Left lung (tissue), 10 donors: ENCODE results near the gene LMNB1. TPM values are rescaled to one million over a fixed set of nuclear protein-coding genes. Genes with fewer than 3 reads are reported as not detected.
A peak's percentile ranks its signal among the peaks of the same experiment; 100 is the strongest.
"Not testable (repeated sequence)": the region's sequence is repeated elsewhere in the genome, so short reads cannot be mapped to it uniquely, and the experiment has no call there.

Experiments
- ATAC-seq: fragments of 200-7000 bp; cut with Tn5 transposase; one replicate; pipeline ENCODE4 v1.9.1; 2020; ENCODE audit warnings: moderate library complexity
- DNase-seq, 4 donors: peaks; one replicate each; pipeline ENCODE4 v3.0.0-alpha.2; 2013 to 2020
- H3K27ac ChIP-seq, 2 donors: fragments of 200-600 bp; sonication (generic) in 1 of 2; one replicate each; pipeline versions ENCODE4 v1.5.0 to v1.8.0; 2020 to 2021
- H3K27me3 ChIP-seq, 2 donors: fragments of 200-600 bp; sonication (generic) in 1 of 2; one replicate each; pipeline versions ENCODE4 v1.5.0 to v1.8.0; 2020 to 2021
- H3K36me3 ChIP-seq, 2 donors: fragments of 200-600 bp; sonication (generic) in 1 of 2; one replicate each; pipeline versions ENCODE4 v1.5.0 to v1.8.0; 2020 to 2021
- H3K4me1 ChIP-seq, 2 donors: fragments of 200-600 bp; one replicate each; pipeline ENCODE4 v1.8.0; 2021
- H3K4me3 ChIP-seq, 2 donors: fragments of 200-600 bp; sonication (generic) in 1 of 2; one replicate each; pipeline versions ENCODE4 v1.5.0 to v1.8.0; 2020 to 2021; ENCODE audit warnings: mild to moderate bottlenecking in 1 of 2
- H3K9me3 ChIP-seq, 2 donors: fragments of 200-600 bp; sonication (generic) in 1 of 2; one replicate each; pipeline versions ENCODE4 v1.5.0 to v1.8.0; 2020 to 2021
- intact Hi-C, 2 donors: fragments of 100-400 bp; cut with DNase I; formaldehyde crosslinking; loops; one replicate each; pipeline versions ENCODE4 v1.11.2 to v1.14.2; 2022
- polyA plus RNA-seq, 6 donors: library from polyadenylated mRNA; unstranded; fragments of 120-200 nt; gene quantifications; one replicate each; pipeline ENCODE4 v1.2.1, GENCODE V29; 2013; ENCODE audit not compliant: insufficient read length in 6 of 6
- total RNA-seq, 2 donors: library from RNA; stranded (reverse); fragmentation: NEBNext Ultra II Directional; extraction: Animal tissue kit (Norgen Biotek cat#: 25700); gene quantifications; one replicate each; pipeline ENCODE4 v1.2.1, GENCODE V29; 2021
- TF ChIP-seq, protein P1 (sequence below), 2 donors: fragments of 200-600 bp; sonication (generic) in 1 of 2; IDR thresholded peaks; one replicate each; pipeline versions ENCODE4 v1.5.0 to v1.8.0; 2021; ENCODE audit warnings: antibody characterized with exemption in 2 of 2
- donor health status: DM: no; HTN: yes; CAD: no.
- donor health status: DM: no; HTN: no; CAD: no.

The LMNB1 gene
- total and polyA plus RNA-seq, 8 donors = 23.2 to 175 (median 96.3) TPM

- H3K4me3 ChIP-seq = no peak overlapping the region
- no peak for DNase-seq
- H3K36me3 ChIP-seq = no peaks in the 10 kb centered on the region
- no peaks in the 10 kb centered on the region for H3K4me1 ChIP-seq
- no peaks in the 10 kb centered on the region for H3K9me3 ChIP-seq
- H3K27me3 ChIP-seq = no peaks in the 10 kb centered on the region
- intact Hi-C loops = no loop called here
- peak overlapping the region; percentile 1 to 29 for H3K27ac ChIP-seq
- TF ChIP-seq, protein P1, sequence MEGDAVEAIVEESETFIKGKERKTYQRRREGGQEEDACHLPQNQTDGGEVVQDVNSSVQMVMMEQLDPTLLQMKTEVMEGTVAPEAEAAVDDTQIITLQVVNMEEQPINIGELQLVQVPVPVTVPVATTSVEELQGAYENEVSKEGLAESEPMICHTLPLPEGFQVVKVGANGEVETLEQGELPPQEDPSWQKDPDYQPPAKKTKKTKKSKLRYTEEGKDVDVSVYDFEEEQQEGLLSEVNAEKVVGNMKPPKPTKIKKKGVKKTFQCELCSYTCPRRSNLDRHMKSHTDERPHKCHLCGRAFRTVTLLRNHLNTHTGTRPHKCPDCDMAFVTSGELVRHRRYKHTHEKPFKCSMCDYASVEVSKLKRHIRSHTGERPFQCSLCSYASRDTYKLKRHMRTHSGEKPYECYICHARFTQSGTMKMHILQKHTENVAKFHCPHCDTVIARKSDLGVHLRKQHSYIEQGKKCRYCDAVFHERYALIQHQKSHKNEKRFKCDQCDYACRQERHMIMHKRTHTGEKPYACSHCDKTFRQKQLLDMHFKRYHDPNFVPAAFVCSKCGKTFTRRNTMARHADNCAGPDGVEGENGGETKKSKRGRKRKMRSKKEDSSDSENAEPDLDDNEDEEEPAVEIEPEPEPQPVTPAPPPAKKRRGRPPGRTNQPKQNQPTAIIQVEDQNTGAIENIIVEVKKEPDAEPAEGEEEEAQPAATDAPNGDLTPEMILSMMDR (IDR thresholded peaks at IDR 0.05) = no peak
- peak; percentile 40 for ATAC-seq
These were observed 75.2 kb downstream of the LMNB1 start for GRCh38 chr5:126852091-126852571.

DNA sequence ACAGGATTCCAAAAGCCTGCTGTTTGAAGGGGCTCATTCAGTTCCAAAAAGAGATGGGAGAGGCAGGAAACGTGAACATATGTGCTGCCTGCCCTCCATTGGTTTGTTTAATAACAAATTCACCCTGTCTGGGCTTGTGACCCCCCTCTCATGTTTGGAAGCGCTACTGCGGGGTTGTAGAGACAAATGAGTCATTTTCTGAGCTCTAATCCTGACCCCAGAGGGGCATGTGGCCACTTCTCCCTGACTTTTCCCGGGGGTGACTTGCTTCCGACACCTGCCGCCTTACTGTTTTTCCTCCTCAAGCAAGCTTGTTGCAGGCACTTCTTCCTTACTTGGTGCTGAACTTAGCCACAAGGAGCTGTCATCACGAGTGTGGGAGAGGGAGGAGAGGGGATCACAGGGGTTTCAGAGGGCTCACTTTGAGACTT lies 75.9 kb downstream of the LMNB1 start:
- DNase-seq (no peak), ATAC-seq (no peak)
- intact Hi-C loops = no loop called here
- no peaks in the 10 kb centered on the region for H3K9me3 ChIP-seq
- no peaks in the 10 kb centered on the region for H3K27me3 ChIP-seq
- TF ChIP-seq, protein P1 (IDR thresholded peaks at IDR 0.05) = no peak
- no peaks in the 10 kb centered on the region for H3K36me3 ChIP-seq
- no peak overlapping the region for H3K27ac ChIP-seq
- no peaks in the 10 kb centered on the region for H3K4me1 ChIP-seq
- H3K4me3 ChIP-seq = no peak overlapping the region

DNA sequence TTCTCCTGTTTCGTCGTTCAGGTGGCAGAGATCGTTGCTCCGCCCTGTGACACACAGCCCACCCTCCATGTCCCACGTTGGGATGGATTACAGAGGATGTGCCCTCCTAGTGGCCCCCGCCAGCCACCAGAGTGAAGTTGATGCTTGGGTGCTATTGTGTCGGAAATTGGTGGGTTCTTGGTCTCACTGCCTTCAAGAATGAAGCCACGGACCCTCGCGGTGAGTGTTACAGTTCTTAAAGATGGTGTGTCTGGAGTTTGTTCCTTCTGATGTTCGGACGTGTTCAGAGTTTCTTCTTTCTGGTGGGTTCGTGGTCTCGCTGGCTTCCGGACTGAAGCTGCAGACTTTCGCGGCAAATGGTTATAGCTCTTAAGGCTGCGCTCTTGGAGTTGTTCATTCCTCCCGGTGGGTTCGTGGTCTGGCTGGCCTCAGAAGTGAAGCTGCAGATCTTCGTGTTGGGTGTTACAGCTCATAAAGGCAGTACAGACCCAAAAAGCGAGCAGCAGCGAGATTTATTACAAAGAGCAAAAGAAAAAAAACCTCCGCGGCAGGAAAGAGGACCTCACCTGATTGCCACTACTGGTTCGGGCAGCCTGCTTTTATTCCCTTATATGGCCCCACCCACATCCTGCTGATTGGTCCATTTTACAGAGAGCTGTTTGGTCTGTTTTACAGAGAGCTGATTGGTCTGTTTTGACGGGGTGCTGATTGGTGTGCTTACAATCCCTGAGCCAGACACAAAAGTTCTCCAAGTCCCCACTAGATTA lies 76.8 kb downstream of the LMNB1 start:
- DNase-seq, H3K4me1 ChIP-seq, intact Hi-C loops, ATAC-seq, H3K4me3 ChIP-seq, H3K27me3 ChIP-seq, H3K36me3 ChIP-seq, H3K27ac ChIP-seq, H3K9me3 ChIP-seq: not testable (repeated sequence)

- DNase-seq (peak in 1 of 4 donors; percentile 54), ATAC-seq (no peak)
- Histone ChIP-seq H3K4me3 (no peak overlapping the region), H3K36me3 (no peaks in the 10 kb centered on the region), H3K27ac (no peak overlapping the region), H3K4me1 (no peaks in the 10 kb centered on the region), H3K27me3 (no peaks in the 10 kb centered on the region), H3K9me3 (no peaks in the 10 kb centered on the region)
- intact Hi-C loops = no loop called here
- TF ChIP-seq, protein P1 (IDR thresholded peaks at IDR 0.05) = no peak
These were observed 77.7 kb downstream of the LMNB1 start for GRCh38 chr5:126854526-126855110.

GRCh38 chr5:126855266-126855665 lies 78.3 kb downstream of the LMNB1 start:
- TF ChIP-seq, protein P1 (IDR thresholded peaks at IDR 0.05) = no peak
- Histone ChIP-seq H3K27me3 (no peaks in the 10 kb centered on the region), H3K27ac (no peak overlapping the region), H3K4me3 (no peak overlapping the region), H3K36me3 (no peaks in the 10 kb centered on the region), H3K9me3 (no peaks in the 10 kb centered on the region), H3K4me1 (no peaks in the 10 kb centered on the region)
- ATAC-seq = no peak
- intact Hi-C loops = no loop called here
- DNase-seq = no peak
